HFF-Myc (cell line): Measurements from ENCODE around the gene STK32A.

Experiments used
- DNase-seq: peaks from one replicate; pipeline ENCODE4 v3.0.0-alpha.2; 2011; ENCODE audit warnings: low read depth; ENCODE audit errors: extremely low read depth
- H3K4me3 ChIP-seq: replicated peaks from 2 replicates; pipeline ENCODE4 v1.5.1; 2011; ENCODE audit warnings: low read depth, mild to moderate bottlenecking, control low read depth, low read length
- TF ChIP-seq, protein P1 (sequence below): IDR thresholded peaks from 2 replicates; pipeline ENCODE4 v1.5.1; 2012; ENCODE audit warnings: mild to moderate bottlenecking, low read depth, low read length, control low read depth; ENCODE audit errors: missing control alignments

The STK32A gene

GRCh38 chr5:147431586-147431985, 196.8 kb downstream of the STK32A start:
- TF ChIP-seq, protein P1, sequence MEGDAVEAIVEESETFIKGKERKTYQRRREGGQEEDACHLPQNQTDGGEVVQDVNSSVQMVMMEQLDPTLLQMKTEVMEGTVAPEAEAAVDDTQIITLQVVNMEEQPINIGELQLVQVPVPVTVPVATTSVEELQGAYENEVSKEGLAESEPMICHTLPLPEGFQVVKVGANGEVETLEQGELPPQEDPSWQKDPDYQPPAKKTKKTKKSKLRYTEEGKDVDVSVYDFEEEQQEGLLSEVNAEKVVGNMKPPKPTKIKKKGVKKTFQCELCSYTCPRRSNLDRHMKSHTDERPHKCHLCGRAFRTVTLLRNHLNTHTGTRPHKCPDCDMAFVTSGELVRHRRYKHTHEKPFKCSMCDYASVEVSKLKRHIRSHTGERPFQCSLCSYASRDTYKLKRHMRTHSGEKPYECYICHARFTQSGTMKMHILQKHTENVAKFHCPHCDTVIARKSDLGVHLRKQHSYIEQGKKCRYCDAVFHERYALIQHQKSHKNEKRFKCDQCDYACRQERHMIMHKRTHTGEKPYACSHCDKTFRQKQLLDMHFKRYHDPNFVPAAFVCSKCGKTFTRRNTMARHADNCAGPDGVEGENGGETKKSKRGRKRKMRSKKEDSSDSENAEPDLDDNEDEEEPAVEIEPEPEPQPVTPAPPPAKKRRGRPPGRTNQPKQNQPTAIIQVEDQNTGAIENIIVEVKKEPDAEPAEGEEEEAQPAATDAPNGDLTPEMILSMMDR, result no peak
- H3K4me3 ChIP-seq, result no peak overlapping the region
- no peak for DNase-seq

GRCh38 chr5:147432323-147432722, 197.5 kb downstream of the STK32A start:
- H3K4me3 ChIP-seq, result no peak overlapping the region
- no peak for DNase-seq
- TF ChIP-seq, protein P1, result no peak

- TF ChIP-seq, protein P1, result no peak
- DNase-seq, result no peak
- H3K4me3 ChIP-seq, result no peak overlapping the region
Measured at GRCh38 chr5:147434049-147434448, 199.2 kb downstream of the STK32A start.

DNA sequence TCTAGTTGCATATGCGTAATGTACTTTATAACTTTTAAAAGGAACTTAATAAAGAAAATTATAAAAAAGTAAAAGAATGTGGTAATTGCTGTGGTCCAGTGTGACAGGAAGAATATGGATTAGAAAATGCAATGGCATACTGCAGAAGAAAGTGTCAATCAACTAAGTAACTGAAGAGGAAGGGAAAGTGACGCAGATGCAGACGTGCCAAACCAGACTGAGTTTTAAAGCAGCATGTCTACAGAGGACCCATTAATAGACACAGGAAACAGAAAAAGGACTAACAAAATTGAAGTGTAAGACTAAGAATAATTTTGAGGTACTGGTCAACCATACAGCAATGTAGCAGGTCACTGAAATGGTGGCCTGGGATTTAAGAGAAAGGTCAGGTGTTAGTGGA, 201.8 kb downstream of the STK32A start:
- no peak for DNase-seq
- TF ChIP-seq, protein P1, result no peak
- no peak overlapping the region for H3K4me3 ChIP-seq

GRCh38 chr5:147437161-147437596, 202.4 kb downstream of the STK32A start:
- H3K4me3 ChIP-seq, result no peak overlapping the region
- TF ChIP-seq, protein P1, result no peak
- DNase-seq, result no peak
